Hepatocyte (in vitro differentiated cells): ENCODE measurements around the gene SKA3. TPM values are rescaled to one million over a fixed set of nuclear protein-coding genes. Genes with fewer than 3 reads are reported as not detected.

ENCODE experiments used
- DNase-seq: peaks from one replicate; pipeline ENCODE4 v3.0.0-alpha.2; 2016; ENCODE audit warnings: low spot score
- H2AFZ ChIP-seq: fragments of 200-600 bp; sonication (generic); 2 replicates; pipeline ENCODE4 v1.6.0; 2016; ENCODE audit warnings: antibody characterized with exemption, mild to moderate bottlenecking
- H3K27ac ChIP-seq: fragments of 200-600 bp; sonication (generic); 2 replicates; pipeline ENCODE4 v1.5.1; 2016; ENCODE audit warnings: mild to moderate bottlenecking
- H3K27me3 ChIP-seq: fragments of 200-600 bp; sonication (generic); 2 replicates; pipeline ENCODE4 v1.6.1; 2016
- H3K36me3 ChIP-seq: fragments of 200-600 bp; sonication (generic); replicated peaks from 2 replicates; pipeline ENCODE4 v1.5.1; 2016; ENCODE audit warnings: low read depth; ENCODE audit not compliant: insufficient read depth
- H3K4me1 ChIP-seq: fragments of 200-600 bp; sonication (generic); 2 replicates; pipeline ENCODE4 v1.5.1; 2016; ENCODE audit warnings: mild to moderate bottlenecking, moderate library complexity; ENCODE audit not compliant: insufficient read depth
- H3K4me2 ChIP-seq: fragments of 200-600 bp; sonication (generic); 2 replicates; pipeline ENCODE4 v1.6.0; 2016
- H3K4me3 ChIP-seq: fragments of 200-600 bp; sonication (generic); 2 replicates; pipeline ENCODE4 v1.5.1; 2016; ENCODE audit warnings: mild to moderate bottlenecking
- H3K79me2 ChIP-seq: fragments of 200-600 bp; sonication (generic); 2 replicates; pipeline ENCODE4 v1.6.0; 2017; ENCODE audit warnings: mild to moderate bottlenecking
- H3K9me2 ChIP-seq: fragments of 200-600 bp; sonication (generic); replicated peaks from 2 replicates; pipeline ENCODE4 v1.6.0; 2017; ENCODE audit warnings: mild to moderate bottlenecking; ENCODE audit not compliant: insufficient read depth
- H3K9me3 ChIP-seq: fragments of 200-600 bp; sonication (generic); 2 replicates; pipeline ENCODE4 v1.5.1; 2016; ENCODE audit warnings: low read depth, mild to moderate bottlenecking
- H4K20me1 ChIP-seq: fragments of 200-600 bp; sonication (generic); 2 replicates; pipeline ENCODE4 v1.6.0; 2016; ENCODE audit warnings: mild to moderate bottlenecking; ENCODE audit not compliant: insufficient read depth, poor library complexity, severe bottlenecking
- EZH2 ChIP-seq: fragments of 200-600 bp; sonication (generic); IDR thresholded peaks from 2 replicates; pipeline ENCODE4 v1.6.1; 2016; ENCODE audit warnings: antibody characterized with exemption, mild to moderate bottlenecking, borderline replicate concordance
- EZH2phosphoT487 ChIP-seq: fragments of 200-600 bp; sonication (generic); IDR thresholded peaks from one replicate; pipeline ENCODE4 v1.6.1; 2018; ENCODE audit warnings: antibody characterized with exemption, mild to moderate bottlenecking, low read depth, moderate library complexity; ENCODE audit not compliant: unreplicated experiment, severe bottlenecking
- WGBS: methylation state at CpG from one replicate; pipeline ENCODE4 v1.1.6; 2016; ENCODE audit warnings: low lambda C conversion rate; ENCODE audit errors: missing lambda C conversion rate; 5-methylcytosine and 5-hydroxymethylcytosine counted together
- polyA plus RNA-seq: library from polyadenylated mRNA; unstranded; fragments of >200 nt; fragmentation: Nextera tagmentation; extraction: Ambion mirVana; gene quantifications from 2 replicates; pipeline ENCODE4 v1.2.1, GENCODE V29; 2016
- total RNA-seq: library from RNA; depleted of rRNA; stranded (reverse); fragments of >200 nt; gene quantifications from 2 replicates; pipeline ENCODE4 v1.2.3, GENCODE V29; 2014
- TF ChIP-seq, protein P1 (sequence below): fragments of 200-600 bp; sonication (generic); IDR thresholded peaks from 2 replicates; pipeline ENCODE4 v1.5.1; 2016; ENCODE audit warnings: antibody characterized with exemption, mild to moderate bottlenecking; ENCODE audit not compliant: poor library complexity

The SKA3 gene
- total and polyA plus RNA-seq, 2 experiments from 2014 or later, result 4.9 to 5.6 TPM

DNA sequence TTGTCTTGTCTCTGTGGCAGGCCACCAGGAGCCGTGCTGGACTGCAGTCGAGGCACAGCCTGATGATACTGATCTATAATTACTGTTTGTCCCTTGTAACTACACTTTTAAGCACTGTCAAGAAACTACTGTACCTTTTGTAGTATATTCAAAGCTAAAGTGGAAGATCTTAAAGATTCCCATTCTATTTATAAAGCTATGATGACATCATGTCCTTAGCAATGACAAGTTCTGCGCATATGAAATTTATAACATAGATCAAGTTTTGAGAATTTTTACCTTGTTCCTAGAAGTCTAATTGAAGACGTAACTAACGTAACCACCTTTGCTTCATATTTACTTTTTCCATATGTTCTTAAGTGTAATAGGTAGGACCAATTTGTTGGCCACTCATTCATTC lies 58.2 kb downstream of the SKA3 start:
- 83% methylated on average over 5 of the region's 5 CpGs for WGBS
- no peaks in the 10 kb centered on the region for H3K9me3 ChIP-seq
- no peaks in the 10 kb centered on the region for H3K4me1 ChIP-seq
- no peak for DNase-seq
- H3K36me3 ChIP-seq, result no peaks in the 10 kb centered on the region
- no peak overlapping the region for H2AFZ ChIP-seq
- no peak overlapping the region for H3K4me2 ChIP-seq
- H3K9me2 ChIP-seq, result no peaks in the 10 kb centered on the region
- no peak overlapping the region for H3K27ac ChIP-seq
- no peaks in the 10 kb centered on the region for H3K27me3 ChIP-seq
- TF ChIP-seq, protein P1, sequence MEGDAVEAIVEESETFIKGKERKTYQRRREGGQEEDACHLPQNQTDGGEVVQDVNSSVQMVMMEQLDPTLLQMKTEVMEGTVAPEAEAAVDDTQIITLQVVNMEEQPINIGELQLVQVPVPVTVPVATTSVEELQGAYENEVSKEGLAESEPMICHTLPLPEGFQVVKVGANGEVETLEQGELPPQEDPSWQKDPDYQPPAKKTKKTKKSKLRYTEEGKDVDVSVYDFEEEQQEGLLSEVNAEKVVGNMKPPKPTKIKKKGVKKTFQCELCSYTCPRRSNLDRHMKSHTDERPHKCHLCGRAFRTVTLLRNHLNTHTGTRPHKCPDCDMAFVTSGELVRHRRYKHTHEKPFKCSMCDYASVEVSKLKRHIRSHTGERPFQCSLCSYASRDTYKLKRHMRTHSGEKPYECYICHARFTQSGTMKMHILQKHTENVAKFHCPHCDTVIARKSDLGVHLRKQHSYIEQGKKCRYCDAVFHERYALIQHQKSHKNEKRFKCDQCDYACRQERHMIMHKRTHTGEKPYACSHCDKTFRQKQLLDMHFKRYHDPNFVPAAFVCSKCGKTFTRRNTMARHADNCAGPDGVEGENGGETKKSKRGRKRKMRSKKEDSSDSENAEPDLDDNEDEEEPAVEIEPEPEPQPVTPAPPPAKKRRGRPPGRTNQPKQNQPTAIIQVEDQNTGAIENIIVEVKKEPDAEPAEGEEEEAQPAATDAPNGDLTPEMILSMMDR, result no peak
- no peak for TF ChIP-seq EZH2
- H4K20me1 ChIP-seq, result no peaks in the 10 kb centered on the region
- H3K79me2 ChIP-seq, result no peaks in the 10 kb centered on the region
- no peak overlapping the region for H3K4me3 ChIP-seq

DNA sequence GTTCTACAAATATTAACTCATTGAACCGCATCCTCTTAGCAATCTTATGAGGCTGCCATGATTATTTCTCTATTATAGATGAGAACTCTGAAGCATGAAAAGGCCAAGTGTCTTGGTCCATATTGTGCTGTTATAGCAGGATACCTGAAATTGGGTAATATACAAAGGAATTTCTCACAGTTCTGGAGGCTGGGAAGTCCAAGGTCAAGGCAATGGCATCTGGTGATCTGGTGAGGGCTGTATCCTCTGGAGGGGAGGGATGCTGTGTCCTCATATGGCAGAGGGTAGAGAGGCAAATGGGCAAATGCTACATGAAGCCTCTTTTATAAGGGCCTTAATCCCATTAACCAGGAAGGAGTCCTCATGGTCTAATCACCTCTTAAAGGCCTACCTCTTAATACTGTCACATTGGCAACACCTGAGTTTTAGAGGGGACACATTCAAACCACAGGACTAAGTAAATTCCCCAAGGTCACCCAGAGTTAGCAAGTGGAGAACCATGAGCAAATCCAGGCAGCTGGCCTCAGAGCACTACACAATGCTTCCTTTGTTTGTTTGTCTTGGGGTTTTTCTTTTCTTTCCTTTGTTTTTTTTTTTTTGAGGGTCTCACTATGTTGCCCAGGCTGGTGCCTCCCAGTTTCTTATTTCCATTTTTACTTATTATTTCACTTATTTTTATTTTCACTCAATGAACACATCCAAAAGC lies 59.1 kb downstream of the SKA3 start:
- no peaks in the 10 kb centered on the region for H3K27me3 ChIP-seq
- no peaks in the 10 kb centered on the region for H3K4me1 ChIP-seq
- no peaks in the 10 kb centered on the region for H3K79me2 ChIP-seq
- no peak overlapping the region for H3K4me3 ChIP-seq
- no peaks in the 10 kb centered on the region for H4K20me1 ChIP-seq
- no peaks in the 10 kb centered on the region for H3K9me3 ChIP-seq
- H3K27ac ChIP-seq, result no peak overlapping the region
- no peaks in the 10 kb centered on the region for H3K36me3 ChIP-seq
- 100% methylated on average over 1 of the region's 1 CpG for WGBS
- H2AFZ ChIP-seq, result no peak overlapping the region
- no peak for DNase-seq
- no peak overlapping the region for H3K4me2 ChIP-seq
- H3K9me2 ChIP-seq, result no peaks in the 10 kb centered on the region
- TF ChIP-seq, protein P1, result no peak
- no peak for TF ChIP-seq EZH2phosphoT487
- no peak for TF ChIP-seq EZH2

DNA sequence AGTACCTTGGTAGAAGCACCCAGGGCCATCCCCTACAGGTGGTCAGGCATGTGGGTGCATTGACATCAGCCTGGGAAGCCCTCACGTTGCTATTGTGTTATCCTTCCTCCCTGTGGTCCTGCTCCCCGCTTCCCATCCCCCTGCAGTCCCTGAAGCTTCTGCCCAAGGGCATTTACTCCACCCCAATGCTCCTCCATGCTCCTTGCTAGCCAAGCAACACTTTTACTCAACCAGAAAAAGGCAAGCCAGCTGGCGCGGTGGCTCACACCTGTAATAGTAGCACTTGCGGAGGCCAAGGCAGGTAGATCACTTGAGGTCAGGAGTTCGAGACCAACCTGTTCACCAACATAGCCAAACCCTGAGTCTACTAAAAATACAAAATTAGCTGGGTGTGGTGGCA lies 60.2 kb downstream of the SKA3 start:
- Histone ChIP-seq H3K4me1 (no peaks in the 10 kb centered on the region), H3K9me3 (no peaks in the 10 kb centered on the region), H3K9me2 (no peaks in the 10 kb centered on the region), H3K4me2 (no peak overlapping the region), H2AFZ (no peak overlapping the region), H4K20me1 (no peaks in the 10 kb centered on the region), H3K4me3 (no peak overlapping the region), H3K79me2 (no peaks in the 10 kb centered on the region), H3K36me3 (no peaks in the 10 kb centered on the region), H3K27me3 (no peaks in the 10 kb centered on the region), H3K27ac (no peak overlapping the region)
- 85% methylated on average over 6 of the region's 6 CpGs for WGBS
- DNase-seq, result no peak
- no peak for TF ChIP-seq EZH2
- TF ChIP-seq, protein P1, result no peak
- no peak for TF ChIP-seq EZH2phosphoT487
